Nephron progenitor cell (in vitro differentiated cells): ENCODE measurements around the gene ACE.

Experiments used
- DNase-seq: peaks from one replicate; pipeline ENCODE4 v3.0.0; 2021
- H3K27ac Mint-ChIP-seq: 2 replicates; pipeline ENCODE4 v1.8.0; 2021; ENCODE audit warnings: mild to moderate bottlenecking, moderate library complexity, mixed read lengths
- H3K27me3 Mint-ChIP-seq: 2 replicates; pipeline ENCODE4 v1.8.0; 2021; ENCODE audit warnings: mild to moderate bottlenecking, low read depth, mixed read lengths; ENCODE audit not compliant: poor library complexity
- H3K36me3 Mint-ChIP-seq: 2 replicates; pipeline ENCODE4 v1.8.0; 2021; ENCODE audit warnings: low read depth, mixed read lengths
- H3K4me1 Mint-ChIP-seq: 2 replicates; pipeline ENCODE4 v1.8.0; 2021; ENCODE audit warnings: mixed read lengths
- H3K4me3 Mint-ChIP-seq: 2 replicates; pipeline ENCODE4 v1.8.0; 2021; ENCODE audit warnings: mild to moderate bottlenecking, moderate library complexity, mixed read lengths
- H3K9me3 Mint-ChIP-seq: 2 replicates; pipeline ENCODE4 v1.8.0; 2021; ENCODE audit warnings: mild to moderate bottlenecking, moderate library complexity, mixed read lengths
- CTCF ChIP-seq: fragments of 200-600 bp; sonication (generic); IDR thresholded peaks from 2 replicates; pipeline ENCODE4 v1.5.0; 2021; ENCODE audit warnings: antibody characterized with exemption

ACE gene

GRCh38 chr17:63534078-63534570 is 57.3 kb downstream of the ACE start:
- H3K36me3 Mint-ChIP-seq = no peaks in the 10 kb centered on the region
- H3K4me1 Mint-ChIP-seq = peaks cover 4% of the 10 kb centered on the region
- no peak for TF ChIP-seq CTCF
- no peak for DNase-seq
- peaks cover 42% of the 10 kb centered on the region for H3K27me3 Mint-ChIP-seq
- H3K9me3 Mint-ChIP-seq = no peaks in the 10 kb centered on the region
- H3K4me3 Mint-ChIP-seq = no peak overlapping the region
- no peak overlapping the region for H3K27ac Mint-ChIP-seq

- Mint-ChIP-seq H3K4me1 (peaks cover 4% of the 10 kb centered on the region), H3K36me3 (no peaks in the 10 kb centered on the region), H3K4me3 (no peak overlapping the region), H3K9me3 (no peaks in the 10 kb centered on the region), H3K27ac (no peak overlapping the region), H3K27me3 (peaks cover 43% of the 10 kb centered on the region)
- TF ChIP-seq CTCF = no peak
- no peak for DNase-seq
These were observed 58.1 kb downstream of the ACE start for GRCh38 chr17:63534816-63535455.

GRCh38 chr17:63535640-63536039 is 58.8 kb downstream of the ACE start:
- Mint-ChIP-seq H3K4me1 (peaks cover 8% of the 10 kb centered on the region), H3K9me3 (no peaks in the 10 kb centered on the region), H3K4me3 (no peak overlapping the region), H3K36me3 (no peaks in the 10 kb centered on the region), H3K27me3 (peaks cover 49% of the 10 kb centered on the region), H3K27ac (no peak overlapping the region)
- DNase-seq = no peak
- TF ChIP-seq CTCF = no peak

- H3K27ac Mint-ChIP-seq = no peak overlapping the region
- peaks cover 54% of the 10 kb centered on the region for H3K27me3 Mint-ChIP-seq
- H3K9me3 Mint-ChIP-seq = no peaks in the 10 kb centered on the region
- peaks cover 17% of the 10 kb centered on the region for H3K4me1 Mint-ChIP-seq
- H3K4me3 Mint-ChIP-seq = no peak overlapping the region
- H3K36me3 Mint-ChIP-seq = no peaks in the 10 kb centered on the region
- DNase-seq = no peak
- no peak for TF ChIP-seq CTCF
These were observed 60.1 kb downstream of the ACE start for GRCh38 chr17:63537001-63537400.

GRCh38 chr17:63537991-63538692 is 61.3 kb downstream of the ACE start:
- Mint-ChIP-seq H3K4me3 (no peak overlapping the region), H3K27ac (no peak overlapping the region), H3K27me3 (peaks cover 54% of the 10 kb centered on the region), H3K4me1 (peaks cover 19% of the 10 kb centered on the region), H3K36me3 (no peaks in the 10 kb centered on the region), H3K9me3 (no peaks in the 10 kb centered on the region)
- TF ChIP-seq CTCF = no peak
- peak; percentile 38 for DNase-seq
